H9 (cell line): ENCODE results near the gene SLC25A29. TPM values are rescaled to one million over a fixed set of nuclear protein-coding genes. Genes with fewer than 3 reads are reported as not detected.
A peak's percentile ranks its signal among the peaks of the same experiment; 100 is the strongest.

Experiments
- DNase-seq: peaks from one replicate; pipeline ENCODE4 v3.0.0-alpha.2; 2017
- H2AFZ ChIP-seq: one replicate; pipeline ENCODE4 v1.6.1; 2013; ENCODE audit warnings: mild to moderate bottlenecking, low read length, control low read depth, moderate library complexity
- H2AK5ac ChIP-seq: 2 replicates; pipeline ENCODE4 v1.6.1; 2013; ENCODE audit warnings: low read length, control low read depth, mixed read lengths; ENCODE audit not compliant: insufficient read length
- H2BK120ac ChIP-seq: one replicate; pipeline ENCODE4 v1.6.1; 2013; ENCODE audit warnings: low read depth, mild to moderate bottlenecking, low read length, control low read depth, inconsistent platforms; ENCODE audit not compliant: poor library complexity, severe bottlenecking
- H2BK12ac ChIP-seq: 2 replicates; pipeline ENCODE4 v1.6.1; 2013; ENCODE audit warnings: low read length, control low read depth, mixed read lengths, low read depth; ENCODE audit not compliant: insufficient read length
- H2BK15ac ChIP-seq: 2 replicates; pipeline ENCODE4 v1.6.1; 2013; ENCODE audit warnings: low read depth, low read length, control low read depth
- H2BK20ac ChIP-seq: one replicate; pipeline ENCODE4 v1.6.1; 2013; ENCODE audit warnings: low read depth, mild to moderate bottlenecking, low read length, control low read depth, inconsistent platforms; ENCODE audit not compliant: poor library complexity, severe bottlenecking
- H2BK5ac ChIP-seq: 2 replicates; pipeline ENCODE4 v1.6.1; 2013; ENCODE audit warnings: low read length, control low read depth, mixed read lengths; ENCODE audit not compliant: insufficient read length
- H3K14ac ChIP-seq: 2 replicates; pipeline ENCODE4 v1.6.1; 2013; ENCODE audit warnings: low read length, control low read depth; ENCODE audit not compliant: insufficient read depth
- H3K18ac ChIP-seq: 2 replicates; pipeline ENCODE4 v1.6.1; 2013; ENCODE audit warnings: low read depth, mild to moderate bottlenecking, mixed read lengths, low read length, control low read depth; ENCODE audit not compliant: insufficient read length
- H3K23ac ChIP-seq: 2 replicates; pipeline ENCODE4 v1.6.1; 2013; ENCODE audit warnings: low read length, control low read depth, mixed read lengths, low read depth; ENCODE audit not compliant: insufficient read length
- H3K23me2 ChIP-seq: 2 replicates; pipeline ENCODE4 v1.6.1; 2013; ENCODE audit warnings: low read depth, mild to moderate bottlenecking, mixed read lengths, low read length, control low read depth; ENCODE audit not compliant: insufficient read length, poor library complexity, severe bottlenecking
- H3K27ac ChIP-seq: 2 replicates; pipeline ENCODE4 v1.5.1; 2013; ENCODE audit warnings: low read length, control low read depth, mixed read lengths, low read depth; ENCODE audit not compliant: insufficient read length
- H3K27me3 ChIP-seq: 2 replicates; pipeline ENCODE4 v1.6.1; 2013; ENCODE audit warnings: low read length, control low read depth, inconsistent platforms; ENCODE audit not compliant: insufficient read depth
- H3K4ac ChIP-seq: 2 replicates; pipeline ENCODE4 v1.6.1; 2013; ENCODE audit warnings: low read depth, mild to moderate bottlenecking, control low read depth, inconsistent platforms, low read length, moderate library complexity
- H3K4me1 ChIP-seq: 2 replicates; pipeline ENCODE4 v1.6.1; 2013; ENCODE audit warnings: low read length, control low read depth, inconsistent platforms; ENCODE audit not compliant: insufficient read depth
- H3K4me2 ChIP-seq: 2 replicates; pipeline ENCODE4 v1.6.1; 2013; ENCODE audit warnings: low read length, control low read depth, mixed read lengths; ENCODE audit not compliant: insufficient read length, insufficient read depth
- H3K56ac ChIP-seq: 2 replicates; pipeline ENCODE4 v1.6.1; 2013; ENCODE audit warnings: low read depth, mild to moderate bottlenecking, mixed read lengths, low read length, control low read depth; ENCODE audit not compliant: insufficient read length
- H3K79me1 ChIP-seq: 2 replicates; pipeline ENCODE4 v1.6.1; 2013; ENCODE audit warnings: low read depth, mild to moderate bottlenecking, moderate library complexity, low read length, control low read depth, inconsistent platforms; ENCODE audit not compliant: insufficient read depth, poor library complexity, severe bottlenecking
- H3K79me2 ChIP-seq: 2 replicates; pipeline ENCODE4 v1.6.1; 2013; ENCODE audit warnings: low read length, control low read depth, inconsistent platforms; ENCODE audit not compliant: insufficient read depth
- H3K9ac ChIP-seq: 2 replicates; pipeline ENCODE4 v1.6.1; 2013; ENCODE audit warnings: low read length, control low read depth, mixed read lengths; ENCODE audit not compliant: insufficient read length; ENCODE audit errors: extremely low read depth
- H3K9me3 ChIP-seq: one replicate; pipeline ENCODE4 v1.6.1; 2013; ENCODE audit warnings: low read depth, low read length, inconsistent platforms; ENCODE audit not compliant: control insufficient read depth
- H3T11ph ChIP-seq: one replicate; pipeline ENCODE4 v1.6.1; 2013; ENCODE audit warnings: mild to moderate bottlenecking, low read length, control low read depth, inconsistent platforms
- H4K20me1 ChIP-seq: one replicate; pipeline ENCODE4 v1.6.1; 2013; ENCODE audit not compliant: control insufficient read depth, insufficient read length, insufficient read depth
- H4K5ac ChIP-seq: 2 replicates; pipeline ENCODE4 v1.6.1; 2013; ENCODE audit warnings: low read depth, mild to moderate bottlenecking, mixed read lengths, low read length, control low read depth; ENCODE audit not compliant: insufficient read length
- H4K8ac ChIP-seq: replicated peaks from 2 replicates; pipeline ENCODE4 v1.6.1; 2013; ENCODE audit warnings: low read length, control low read depth, mixed read lengths, low read depth; ENCODE audit not compliant: insufficient read length
- H4K91ac ChIP-seq: 2 replicates; pipeline ENCODE4 v1.6.1; 2013; ENCODE audit warnings: low read depth, mild to moderate bottlenecking, moderate library complexity, mixed read lengths, low read length, control low read depth; ENCODE audit not compliant: insufficient read length
- H3K27ac Mint-ChIP-seq, 3 experiments: 2 replicates in 2 of 3; 3 replicates in 1 of 3; pipeline ENCODE4 v1.8.0; 2020 to 2021; ENCODE audit warnings: mixed read lengths in 3 of 3, mild to moderate bottlenecking in 1 of 3, moderate library complexity in 1 of 3
- H3K27me3 Mint-ChIP-seq: 2 replicates; pipeline ENCODE4 v1.8.0; 2021; ENCODE audit warnings: low read depth, mild to moderate bottlenecking, moderate library complexity, mixed read lengths
- H3K36me3 Mint-ChIP-seq, 3 experiments: 2 replicates in 2 of 3; 3 replicates in 1 of 3; pipeline ENCODE4 v1.8.0; 2020 to 2021; ENCODE audit warnings: low read depth in 3 of 3, mixed read lengths in 3 of 3; ENCODE audit not compliant: insufficient read depth in 1 of 3
- H3K4me1 Mint-ChIP-seq, 2 experiments: 2 replicates each; pipeline ENCODE4 v1.8.0; 2020; ENCODE audit warnings: mixed read lengths in 2 of 2
- H3K4me3 Mint-ChIP-seq, 2 experiments: 2 replicates in 1 of 2; 3 replicates in 1 of 2; pipeline ENCODE4 v1.8.0; 2020 to 2021; ENCODE audit warnings: mild to moderate bottlenecking in 2 of 2, mixed read lengths in 2 of 2, moderate library complexity in 1 of 2
- H3K9me3 Mint-ChIP-seq, 2 experiments: 2 replicates in 1 of 2; 3 replicates in 1 of 2; pipeline ENCODE4 v1.8.0; 2020; ENCODE audit warnings: mild to moderate bottlenecking in 2 of 2, mixed read lengths in 2 of 2, moderate library complexity in 1 of 2
- CTCF ChIP-seq: fragments of 200-600 bp; sonication (generic); conservative IDR thresholded peaks from 3 replicates; pipeline ENCODE4 v1.8.0; 2021; ENCODE audit warnings: antibody characterized with exemption, mild to moderate bottlenecking
- WGBS: extraction: QIAGEN DNeasy Blood & Tissue Kit; methylation state at CpG from one replicate; pipeline ENCODE4 v1.1.7; 2013; ENCODE audit warnings: missing lambda C conversion rate, low lambda C conversion rate, mixed read lengths; ENCODE audit not compliant: insufficient read length; ENCODE audit errors: extremely low coverage; 5-methylcytosine and 5-hydroxymethylcytosine counted together
- total RNA-seq: library from RNA; stranded (reverse); gene quantifications from 2 replicates; pipeline ENCODE4 v1.2.1, GENCODE V29; 2021

SLC25A29 gene
- total RNA-seq, 1 experiment from 2014 or later = 175 TPM

- Histone ChIP-seq H3K9me3 (no peaks in the 10 kb centered on the region), H3K18ac (no peak overlapping the region), H4K5ac (no peak overlapping the region), H3K79me1 (no peaks in the 10 kb centered on the region), H3T11ph (no peak overlapping the region), H3K9ac (no peak overlapping the region), H3K4me1 (no peaks in the 10 kb centered on the region; the same call in 1 of the 2 replicates), H2AK5ac (no peak overlapping the region), H3K4ac (no peak overlapping the region), H3K23ac (no peak overlapping the region), H3K4me2 (no peak overlapping the region), H3K56ac (no peak overlapping the region), H2BK5ac (no peak overlapping the region), H2BK12ac (no peak overlapping the region), H4K91ac (no peak overlapping the region), H4K8ac (no peak overlapping the region), H3K27me3 (no peaks in the 10 kb centered on the region), H3K79me2 (no peaks in the 10 kb centered on the region), H2BK120ac (no peak overlapping the region), H2AFZ (no peak overlapping the region), H2BK15ac (no peak overlapping the region), H3K23me2 (no peaks in the 10 kb centered on the region), H3K27ac (no peak overlapping the region), H3K14ac (no peak overlapping the region), H2BK20ac (no peak overlapping the region), H4K20me1 (no peaks in the 10 kb centered on the region)
- Mint-ChIP-seq H3K36me3 (peaks cover 3 to 36% (median 34%) of the 10 kb centered on the region in 3 experiments; a peak in 6 of 7 replicates), H3K9me3 (no peaks in the 10 kb centered on the region), H3K27ac (peak overlapping the region; percentile 53 to 74 (median 55); a peak in 2 of 7 replicates), H3K4me1 (peaks cover 23 to 32% of the 10 kb centered on the region in 2 experiments), H3K4me3 (peak overlapping the region in 1 of 2 experiments; percentile 57; a peak in 1 of 5 replicates), H3K27me3 (no peaks in the 10 kb centered on the region)
- no peak for TF ChIP-seq CTCF
- peak; percentile 32 for DNase-seq
- no CpG with 5 or more reads among the region's 12 CpGs for WGBS
These were observed 18.8 kb downstream of the SLC25A29 start for GRCh38 chr14:100287202-100287997.
